Choroid plexus epithelial cell (primary cell): ENCODE measurements around the gene BIRC6.

Source experiments
- DNase-seq: peaks from one replicate; pipeline ENCODE4 v3.0.0-alpha.2; 2010; ENCODE audit warnings: low read depth
- H3K4me3 ChIP-seq: 2 replicates; pipeline ENCODE4 v1.5.1; 2011; ENCODE audit warnings: low read depth, mild to moderate bottlenecking, control low read depth, low read length, moderate library complexity
- TF ChIP-seq, protein P1 (sequence below): conservative IDR thresholded peaks from 2 replicates; pipeline ENCODE4 v1.5.1; 2011; ENCODE audit warnings: low read depth, mild to moderate bottlenecking, control low read depth, inconsistent platforms, low read length, moderate library complexity

The BIRC6 gene

DNA sequence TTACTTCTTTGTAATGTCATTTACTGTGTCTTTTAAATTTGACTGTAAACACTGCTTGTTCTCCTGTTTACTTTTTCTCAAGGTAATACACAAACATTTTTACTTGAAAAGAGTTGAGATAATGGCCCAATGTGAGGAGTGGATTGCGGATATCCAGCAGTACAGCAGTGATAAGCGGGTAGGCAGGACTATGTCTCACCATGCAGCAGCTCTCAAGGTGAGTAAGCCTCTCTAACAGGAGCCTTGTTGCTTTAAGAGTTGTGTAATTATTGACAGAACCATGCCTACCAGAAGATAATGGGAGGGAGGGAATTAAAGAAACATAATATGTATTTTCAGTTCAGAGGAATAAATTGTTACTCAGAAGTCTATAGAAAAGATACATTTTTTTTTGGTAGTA is 254.5 kb downstream of the BIRC6 start:
- no peak overlapping the region for H3K4me3 ChIP-seq
- DNase-seq, result no peak
- TF ChIP-seq, protein P1, sequence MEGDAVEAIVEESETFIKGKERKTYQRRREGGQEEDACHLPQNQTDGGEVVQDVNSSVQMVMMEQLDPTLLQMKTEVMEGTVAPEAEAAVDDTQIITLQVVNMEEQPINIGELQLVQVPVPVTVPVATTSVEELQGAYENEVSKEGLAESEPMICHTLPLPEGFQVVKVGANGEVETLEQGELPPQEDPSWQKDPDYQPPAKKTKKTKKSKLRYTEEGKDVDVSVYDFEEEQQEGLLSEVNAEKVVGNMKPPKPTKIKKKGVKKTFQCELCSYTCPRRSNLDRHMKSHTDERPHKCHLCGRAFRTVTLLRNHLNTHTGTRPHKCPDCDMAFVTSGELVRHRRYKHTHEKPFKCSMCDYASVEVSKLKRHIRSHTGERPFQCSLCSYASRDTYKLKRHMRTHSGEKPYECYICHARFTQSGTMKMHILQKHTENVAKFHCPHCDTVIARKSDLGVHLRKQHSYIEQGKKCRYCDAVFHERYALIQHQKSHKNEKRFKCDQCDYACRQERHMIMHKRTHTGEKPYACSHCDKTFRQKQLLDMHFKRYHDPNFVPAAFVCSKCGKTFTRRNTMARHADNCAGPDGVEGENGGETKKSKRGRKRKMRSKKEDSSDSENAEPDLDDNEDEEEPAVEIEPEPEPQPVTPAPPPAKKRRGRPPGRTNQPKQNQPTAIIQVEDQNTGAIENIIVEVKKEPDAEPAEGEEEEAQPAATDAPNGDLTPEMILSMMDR, result no peak

DNA sequence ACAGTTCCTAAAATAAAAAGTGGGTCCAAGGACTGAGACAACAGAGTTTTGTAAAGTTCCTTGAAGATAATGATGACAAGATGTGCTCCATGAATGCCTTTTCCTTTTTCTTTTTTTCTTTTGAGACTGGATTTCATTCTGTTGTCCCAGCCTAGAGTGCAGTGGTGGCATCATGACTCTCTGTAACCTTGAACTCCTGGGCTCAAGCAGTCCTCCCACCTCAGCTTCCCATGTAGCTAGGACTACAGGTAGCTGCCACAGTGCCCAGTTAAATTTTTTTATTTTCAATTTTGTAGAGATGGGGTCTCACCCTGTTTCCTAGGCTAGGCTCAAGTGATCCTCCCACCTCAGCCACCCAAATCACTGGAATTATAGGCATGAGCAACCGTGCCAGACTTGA is 254.9 kb downstream of the BIRC6 start:
- no peak overlapping the region for H3K4me3 ChIP-seq
- DNase-seq, result no peak
- TF ChIP-seq, protein P1, result no peak

DNA sequence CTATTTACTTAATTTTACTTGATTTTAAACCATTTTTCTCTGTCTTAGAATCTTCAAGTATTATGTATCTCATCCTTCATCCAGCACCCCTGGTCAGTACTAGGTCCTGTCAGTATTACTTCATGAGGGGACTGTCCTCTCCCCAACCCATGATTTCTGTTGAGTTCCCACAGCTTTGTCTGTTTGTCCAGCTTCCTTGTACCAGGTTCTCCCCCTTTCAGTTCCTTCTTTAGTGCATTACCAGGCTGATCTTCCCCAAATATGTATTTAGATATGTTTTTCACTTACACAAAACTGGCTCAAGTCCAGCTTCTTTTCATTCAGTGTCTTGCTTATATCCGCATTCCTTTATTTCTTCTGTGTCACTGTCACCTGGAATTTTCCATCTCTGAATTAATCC is 257.3 kb downstream of the BIRC6 start:
- no peak overlapping the region for H3K4me3 ChIP-seq
- TF ChIP-seq, protein P1, result no peak
- DNase-seq, result no peak

DNA sequence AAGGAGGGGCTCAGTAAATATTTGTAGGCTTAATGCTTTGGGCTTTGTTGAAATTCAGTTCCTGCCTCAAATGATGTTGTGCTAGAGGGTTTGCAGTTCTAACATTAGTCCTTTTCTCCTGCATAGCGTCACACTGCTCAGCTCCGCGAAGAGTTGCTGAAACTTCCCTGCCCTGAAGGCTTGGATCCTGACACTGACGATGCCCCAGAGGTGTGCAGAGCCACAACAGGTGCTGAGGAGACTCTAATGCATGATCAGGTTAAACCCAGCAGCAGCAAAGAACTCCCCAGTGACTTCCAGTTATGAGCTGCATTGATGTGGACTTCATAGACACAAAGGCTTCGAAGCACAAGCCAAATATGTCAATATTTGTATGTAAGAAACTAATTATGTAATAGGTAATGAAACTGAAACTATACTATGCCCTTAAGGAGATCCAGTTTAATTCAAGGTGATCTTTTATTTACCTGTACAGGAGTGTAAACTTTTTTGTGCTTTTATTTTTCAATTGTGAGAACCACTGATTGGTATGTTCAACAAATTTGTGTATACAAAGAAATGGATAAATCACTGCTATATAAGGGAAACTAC is 260.9 kb downstream of the BIRC6 start:
- no peak overlapping the region for H3K4me3 ChIP-seq
- DNase-seq, result no peak
- TF ChIP-seq, protein P1, result no peak

DNA sequence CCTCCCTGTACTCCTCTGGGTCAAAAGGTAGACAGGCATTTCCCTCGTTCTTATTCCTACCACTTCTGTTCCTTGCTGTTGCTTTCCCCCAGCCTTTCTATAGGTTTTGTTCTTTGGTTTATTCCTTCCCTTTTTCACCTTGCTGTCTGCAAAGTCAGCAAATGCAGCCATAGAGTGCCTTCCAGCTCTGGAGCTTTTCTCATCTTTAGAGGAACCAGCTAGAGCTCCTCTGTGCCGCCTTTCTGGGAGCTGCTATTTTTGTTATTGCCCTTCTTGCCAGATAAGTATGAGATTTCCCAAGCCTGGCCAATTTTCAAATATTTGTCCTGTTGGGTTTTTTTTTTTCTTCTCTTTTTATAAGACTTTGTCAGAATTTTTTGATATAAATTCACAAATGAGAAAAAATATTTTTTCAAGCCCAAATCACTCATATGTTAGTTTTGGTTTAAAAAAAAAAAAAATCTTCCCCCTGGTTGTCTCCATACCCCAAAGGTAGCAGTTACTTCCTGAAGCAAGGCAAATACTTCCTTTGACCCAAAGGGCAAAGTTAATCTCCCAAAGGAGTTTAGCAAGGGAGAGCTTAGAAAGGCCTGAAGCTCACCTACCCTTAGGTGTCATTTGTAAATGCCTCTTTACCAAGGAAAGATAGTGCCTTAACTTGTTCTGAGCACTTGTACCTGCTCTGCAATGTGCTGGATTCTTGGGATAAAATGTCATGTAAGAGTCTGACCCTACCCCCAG is 265.9 kb downstream of the BIRC6 start:
- no peak overlapping the region for H3K4me3 ChIP-seq
- TF ChIP-seq, protein P1, result no peak
- no peak for DNase-seq

DNA sequence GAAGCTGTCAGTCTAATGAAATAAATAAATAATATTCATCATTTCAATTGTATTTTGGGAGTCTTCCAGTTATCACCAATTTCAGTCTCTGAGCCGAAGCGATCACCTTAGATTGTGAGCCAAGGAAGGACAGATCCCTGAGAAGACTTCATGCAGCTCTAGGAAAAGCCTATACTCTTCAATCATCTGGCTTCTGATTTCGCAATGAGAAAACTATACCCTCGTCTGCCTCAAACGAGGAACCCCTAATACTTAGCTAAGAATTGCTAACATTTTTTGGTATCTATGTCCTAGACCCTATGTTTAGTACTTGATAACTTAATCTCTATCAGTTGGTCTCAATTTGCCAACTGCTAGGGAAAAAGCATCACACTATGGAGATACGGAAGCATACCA is 266.5 kb downstream of the BIRC6 start:
- TF ChIP-seq, protein P1, result no peak
- no peak overlapping the region for H3K4me3 ChIP-seq
- no peak for DNase-seq

DNA sequence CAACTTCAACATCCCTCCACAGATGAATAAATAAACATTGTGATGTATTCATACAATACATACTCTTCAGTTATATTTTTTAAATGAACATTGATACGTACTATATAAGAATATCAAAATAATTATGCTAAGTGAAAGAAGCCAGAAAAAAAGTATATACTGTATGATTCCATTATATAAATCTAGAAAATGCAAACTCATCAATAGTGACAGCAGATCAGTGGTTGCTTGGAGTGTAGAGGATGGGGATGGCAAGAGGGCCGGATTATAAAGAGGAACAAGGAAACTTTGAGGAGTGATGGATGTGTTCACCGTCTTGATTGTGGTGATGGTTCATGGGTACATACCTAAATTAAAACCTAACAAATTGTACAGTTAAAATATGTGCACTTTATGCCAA is 268.0 kb downstream of the BIRC6 start:
- TF ChIP-seq, protein P1, result no peak
- no peak for DNase-seq
- no peak overlapping the region for H3K4me3 ChIP-seq
